Liver (tissue), 3 donors: ENCODE data around the gene NDUFA3.

Experiments
- EGR1 ChIP-seq, 2 donors: IDR thresholded peaks; 2 replicates each; pipeline ENCODE4 v1.6.1; 2016 to 2018; ENCODE audit warnings: antibody characterized with exemption in 2 of 2, low read depth in 2 of 2
- HNF4A ChIP-seq, 2 donors: conservative IDR thresholded peaks; 2 replicates each; pipeline ENCODE4 v1.6.1; 2016; ENCODE audit warnings: antibody characterized with exemption in 2 of 2, mild to moderate bottlenecking in 2 of 2
- RAD21 ChIP-seq, 2 donors: IDR thresholded peaks; 2 replicates each; pipeline ENCODE4 v1.6.1; 2016; ENCODE audit warnings: antibody characterized with exemption in 2 of 2, mild to moderate bottlenecking in 2 of 2
- SP1 ChIP-seq: IDR thresholded peaks from 2 replicates; pipeline ENCODE4 v1.6.1; 2018; ENCODE audit warnings: antibody characterized with exemption, mild to moderate bottlenecking
- TAF1 ChIP-seq: conservative IDR thresholded peaks from 2 replicates; pipeline ENCODE4 v1.6.1; 2016; ENCODE audit warnings: antibody characterized with exemption, mild to moderate bottlenecking
- TF ChIP-seq, protein P1 (sequence below): fragments of 150-350 bp; IDR thresholded peaks from 2 replicates; pipeline ENCODE4 v1.5.1; 2017; ENCODE audit warnings: improper control_type of control experiment, low read depth, low read length; ENCODE audit not compliant: missing input control
- TF ChIP-seq, protein P2 (sequence below): IDR thresholded peaks from 2 replicates; pipeline ENCODE4 v1.6.1; 2016; ENCODE audit warnings: antibody characterized with exemption
- TF ChIP-seq, protein P3 (sequence below): IDR thresholded peaks from 2 replicates; pipeline ENCODE4 v1.6.1; 2016; ENCODE audit warnings: antibody characterized with exemption
- donor health status: healthy.
- donor health status: healthy.

DNA sequence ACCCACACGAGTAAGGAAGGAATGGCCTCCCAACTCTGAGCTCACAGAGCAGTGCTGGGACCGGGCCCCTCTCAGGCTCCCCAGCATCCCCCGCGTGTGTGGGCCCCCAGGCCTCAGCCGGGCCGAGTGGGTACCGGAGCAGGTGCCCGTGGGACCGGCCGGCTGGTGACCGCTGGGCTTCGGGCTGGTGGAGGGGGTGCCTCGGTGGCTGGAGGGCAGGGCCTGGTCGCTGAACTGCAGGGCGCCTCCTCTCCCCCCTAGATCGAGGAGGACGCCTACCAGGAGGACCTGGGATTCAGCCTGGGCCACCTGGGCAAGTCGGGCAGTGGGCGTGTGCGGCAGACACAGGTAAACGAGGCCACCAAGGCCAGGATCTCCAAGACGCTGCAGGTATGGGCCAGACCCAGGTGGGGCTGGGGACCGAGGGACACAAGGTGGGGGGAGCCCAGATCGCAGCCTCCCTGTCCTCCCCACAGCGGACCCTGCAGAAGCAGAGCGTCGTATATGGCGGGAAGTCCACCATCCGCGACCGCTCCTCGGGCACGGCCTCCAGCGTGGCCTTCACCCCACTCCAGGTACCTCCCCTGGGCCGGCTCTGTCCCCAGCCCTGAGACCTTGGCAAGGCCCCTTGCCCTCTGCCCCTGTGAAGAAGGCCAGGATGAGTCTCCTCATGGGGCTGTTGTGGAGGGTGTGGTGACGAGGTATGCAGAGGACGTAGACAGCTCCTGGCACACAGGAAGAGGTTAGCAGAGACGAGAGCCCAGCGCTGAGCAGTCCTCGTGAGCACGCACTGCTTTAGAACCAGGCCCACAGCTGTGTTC, 26.4 kb downstream of the NDUFA3 start:
- TF ChIP-seq SP1 = no peak
- TF ChIP-seq, protein P1, sequence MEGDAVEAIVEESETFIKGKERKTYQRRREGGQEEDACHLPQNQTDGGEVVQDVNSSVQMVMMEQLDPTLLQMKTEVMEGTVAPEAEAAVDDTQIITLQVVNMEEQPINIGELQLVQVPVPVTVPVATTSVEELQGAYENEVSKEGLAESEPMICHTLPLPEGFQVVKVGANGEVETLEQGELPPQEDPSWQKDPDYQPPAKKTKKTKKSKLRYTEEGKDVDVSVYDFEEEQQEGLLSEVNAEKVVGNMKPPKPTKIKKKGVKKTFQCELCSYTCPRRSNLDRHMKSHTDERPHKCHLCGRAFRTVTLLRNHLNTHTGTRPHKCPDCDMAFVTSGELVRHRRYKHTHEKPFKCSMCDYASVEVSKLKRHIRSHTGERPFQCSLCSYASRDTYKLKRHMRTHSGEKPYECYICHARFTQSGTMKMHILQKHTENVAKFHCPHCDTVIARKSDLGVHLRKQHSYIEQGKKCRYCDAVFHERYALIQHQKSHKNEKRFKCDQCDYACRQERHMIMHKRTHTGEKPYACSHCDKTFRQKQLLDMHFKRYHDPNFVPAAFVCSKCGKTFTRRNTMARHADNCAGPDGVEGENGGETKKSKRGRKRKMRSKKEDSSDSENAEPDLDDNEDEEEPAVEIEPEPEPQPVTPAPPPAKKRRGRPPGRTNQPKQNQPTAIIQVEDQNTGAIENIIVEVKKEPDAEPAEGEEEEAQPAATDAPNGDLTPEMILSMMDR = no peak
- TF ChIP-seq, protein P2, sequence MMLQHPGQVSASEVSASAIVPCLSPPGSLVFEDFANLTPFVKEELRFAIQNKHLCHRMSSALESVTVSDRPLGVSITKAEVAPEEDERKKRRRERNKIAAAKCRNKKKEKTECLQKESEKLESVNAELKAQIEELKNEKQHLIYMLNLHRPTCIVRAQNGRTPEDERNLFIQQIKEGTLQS = no peak
- no peak for TF ChIP-seq RAD21 (IDR thresholded peaks at IDR 0.05)
- TF ChIP-seq TAF1 = no peak
- TF ChIP-seq, protein P3, sequence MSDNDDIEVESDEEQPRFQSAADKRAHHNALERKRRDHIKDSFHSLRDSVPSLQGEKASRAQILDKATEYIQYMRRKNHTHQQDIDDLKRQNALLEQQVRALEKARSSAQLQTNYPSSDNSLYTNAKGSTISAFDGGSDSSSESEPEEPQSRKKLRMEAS = no peak
- no peak for TF ChIP-seq EGR1 (IDR thresholded peaks at IDR 0.05; ENCODE audit: low read depth in 2 of 2)
- no peak for TF ChIP-seq HNF4A (conservative IDR thresholded peaks at IDR 0.05)
